GM23338 (cell line): ENCODE data around the gene PORCN.

Experiments
- CREB1 ChIP-seq: fragments of 250-450 bp; sonication (Bioruptor Pico); IDR thresholded peaks from 2 replicates; pipeline ENCODE4 v1.5.0; 2020; ENCODE audit warnings: low read depth, mild to moderate bottlenecking, moderate library complexity
- CTCF ChIP-seq, 2 experiments: fragments of 200-600 bp in 1 of 2; sonication (generic) in 1 of 2; conservative IDR thresholded peaks; 2 replicates each; pipeline versions ENCODE4 v1.5.1 to v1.6.1; 2016 to 2017; ENCODE audit warnings: antibody characterized with exemption in 2 of 2, low read depth in 2 of 2, mild to moderate bottlenecking in 2 of 2, moderate library complexity in 1 of 2
- EZH2 ChIP-seq: fragments of 200-600 bp; sonication (generic); IDR thresholded peaks from one replicate; pipeline ENCODE4 v1.8.0; 2017; ENCODE audit warnings: antibody characterized with exemption, mild to moderate bottlenecking, low read depth; ENCODE audit not compliant: unreplicated experiment
- POLR2AphosphoS5 ChIP-seq: IDR thresholded peaks from 2 replicates; pipeline ENCODE4 v1.6.1; 2016; ENCODE audit warnings: antibody characterized with exemption, low read depth
- REST ChIP-seq: IDR thresholded peaks from one replicate; pipeline ENCODE4 v1.6.1; 2018; ENCODE audit warnings: antibody characterized with exemption; ENCODE audit not compliant: unreplicated experiment

DNA sequence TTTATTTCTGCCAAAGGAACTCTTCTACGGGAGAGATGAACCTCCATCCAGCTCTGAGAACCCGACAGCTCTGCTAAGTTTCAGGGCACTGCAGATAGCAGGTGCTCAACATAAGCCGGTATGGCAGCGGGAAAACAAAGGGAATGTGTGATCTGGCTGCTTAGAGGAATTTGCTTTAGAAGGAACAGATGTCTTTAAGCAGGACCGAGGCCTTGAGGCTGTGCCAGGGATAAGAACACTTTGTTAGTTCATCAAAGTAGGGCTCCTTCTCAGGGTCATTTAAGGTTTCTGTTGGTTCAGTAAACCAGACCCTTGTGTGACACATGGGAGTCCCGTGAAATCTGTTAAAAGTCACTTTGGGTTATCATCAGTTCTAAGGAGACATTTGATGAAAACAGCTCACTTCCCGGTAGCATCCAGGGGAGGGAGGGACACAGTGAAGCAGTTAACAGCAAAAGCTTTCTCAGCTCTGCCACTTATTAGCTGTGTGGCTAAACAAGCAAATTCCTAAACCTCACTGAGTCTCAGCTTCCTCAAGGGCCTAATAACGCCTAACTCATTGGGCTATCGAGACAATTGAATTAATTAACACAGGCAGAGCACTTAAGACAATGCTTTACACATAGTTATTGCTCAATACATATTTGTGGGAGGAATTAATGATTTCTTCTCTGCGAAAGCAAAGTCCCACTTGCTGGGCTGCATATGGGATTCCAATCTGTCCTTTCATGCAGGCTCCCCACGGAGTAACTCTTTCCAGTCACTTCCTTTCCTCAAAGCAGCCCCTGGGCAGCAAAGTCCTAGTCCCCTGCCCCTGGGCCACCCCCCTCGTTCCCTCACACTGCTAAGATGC lies 35.7 kb upstream of the PORCN start:
- no peak for TF ChIP-seq EZH2
- no peak for TF ChIP-seq REST
- no peak for TF ChIP-seq CREB1 (CRISPR knock-in tag)
- no peak for TF ChIP-seq CTCF (conservative IDR thresholded peaks at IDR 0.05; ENCODE audit: low read depth in 2 of 2)
- TF ChIP-seq POLR2AphosphoS5 = no peak
